Non-pigmented ciliary epithelial cell (primary cell): ENCODE measurements around the gene DLG2.
"Not testable (repeated sequence)": the region's sequence is repeated elsewhere in the genome, so short reads cannot be mapped to it uniquely, and the experiment has no call there.

Source experiments
- DNase-seq: peaks from one replicate; pipeline ENCODE4 v3.0.0-alpha.2; 2010; ENCODE audit warnings: low read depth

Gene DLG2

GRCh38 chr11:85316967-85317366 lies 310.2 kb downstream of the DLG2 start:
- no peak for DNase-seq

- no peak for DNase-seq
These were observed 313.4 kb downstream of the DLG2 start for GRCh38 chr11:85313741-85314140.

DNA sequence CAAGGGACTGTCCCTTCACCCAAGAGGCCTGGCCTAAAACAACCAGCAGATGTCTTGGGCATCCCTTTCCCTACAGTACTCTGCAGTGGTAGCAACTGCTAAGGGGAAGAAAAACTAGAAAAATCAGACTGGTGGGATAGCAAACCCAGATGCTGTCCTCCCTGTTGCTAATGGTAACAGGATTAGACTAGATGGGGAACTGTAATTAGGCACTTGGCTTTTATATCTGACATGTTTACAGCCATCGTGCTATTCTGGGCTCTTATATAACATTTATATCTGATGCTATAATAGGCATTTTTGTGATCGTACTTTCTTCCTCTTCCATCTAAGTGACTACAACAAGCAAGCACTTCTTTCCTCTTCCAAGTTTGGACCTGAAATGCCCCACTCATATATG lies 316.7 kb downstream of the DLG2 start:
- DNase-seq: no peak

GRCh38 chr11:85307366-85307765 lies 319.8 kb downstream of the DLG2 start:
- DNase-seq: no peak

DNA sequence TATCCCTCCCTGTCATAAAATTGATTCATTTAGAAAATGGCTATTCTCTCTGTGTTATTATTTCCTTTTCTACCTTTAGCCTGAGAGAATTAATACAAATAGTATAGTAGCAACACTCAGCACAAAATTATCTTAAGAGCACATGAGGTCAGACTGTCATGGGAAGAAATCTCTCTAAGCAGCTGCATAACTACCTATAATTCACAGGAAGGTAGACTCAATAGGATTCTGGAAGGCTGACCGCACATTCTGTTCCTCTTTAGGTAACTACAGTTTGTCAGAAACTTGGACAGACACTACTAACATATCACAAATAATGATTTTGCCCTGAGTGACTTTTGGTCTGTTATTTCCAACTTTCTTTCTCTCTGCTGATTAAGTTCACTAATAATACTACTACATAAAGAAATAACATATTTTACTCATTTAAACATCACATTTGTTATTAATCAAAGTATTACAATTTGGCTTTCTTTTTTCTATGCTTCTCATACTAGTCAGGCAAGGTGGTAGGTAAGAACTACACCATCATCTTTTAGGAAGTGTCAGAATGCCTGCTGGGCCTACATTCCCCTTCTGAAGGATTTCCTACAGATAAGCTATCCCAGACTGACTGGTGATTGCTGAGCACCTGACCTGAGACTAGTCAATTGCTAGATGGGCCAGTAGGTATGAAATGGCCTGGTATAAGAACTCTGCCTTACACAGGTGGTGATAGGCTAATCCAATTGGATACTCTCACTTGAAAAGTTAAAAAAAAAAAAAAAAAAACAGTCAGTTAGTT lies 325.1 kb downstream of the DLG2 start:
- DNase-seq: no peak

DNA sequence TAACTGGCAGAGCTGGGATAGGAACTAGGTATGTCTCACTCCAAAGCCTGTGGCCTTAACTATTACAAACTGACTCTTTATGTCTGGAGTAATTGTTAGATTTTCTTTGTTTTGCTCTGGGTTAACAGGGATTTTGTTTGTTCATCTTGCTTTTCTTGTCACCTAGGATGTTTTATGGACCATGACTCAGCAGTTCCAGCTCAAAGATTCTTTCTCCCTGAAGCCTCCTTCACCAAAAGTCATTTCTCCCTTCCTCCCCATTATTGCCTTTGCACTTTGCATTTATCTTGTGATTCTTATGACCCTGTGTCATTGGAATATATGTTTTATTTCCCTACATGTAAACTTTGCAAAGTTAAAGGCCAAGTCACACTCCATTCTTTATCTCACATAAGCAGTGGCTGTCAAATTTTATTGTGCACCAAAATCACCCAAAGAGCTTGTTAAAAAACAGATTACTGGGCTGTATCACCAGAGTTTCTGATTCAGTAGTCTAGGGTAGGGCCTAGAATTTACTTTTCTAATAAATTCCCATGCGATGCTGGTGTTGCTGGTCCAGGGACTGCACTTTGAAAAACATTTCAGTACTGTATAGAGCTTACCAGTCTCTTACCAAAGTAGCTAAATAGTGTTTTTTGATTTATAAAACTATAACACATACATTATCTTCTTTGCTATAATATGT lies 327.7 kb downstream of the DLG2 start:
- no peak for DNase-seq

DNA sequence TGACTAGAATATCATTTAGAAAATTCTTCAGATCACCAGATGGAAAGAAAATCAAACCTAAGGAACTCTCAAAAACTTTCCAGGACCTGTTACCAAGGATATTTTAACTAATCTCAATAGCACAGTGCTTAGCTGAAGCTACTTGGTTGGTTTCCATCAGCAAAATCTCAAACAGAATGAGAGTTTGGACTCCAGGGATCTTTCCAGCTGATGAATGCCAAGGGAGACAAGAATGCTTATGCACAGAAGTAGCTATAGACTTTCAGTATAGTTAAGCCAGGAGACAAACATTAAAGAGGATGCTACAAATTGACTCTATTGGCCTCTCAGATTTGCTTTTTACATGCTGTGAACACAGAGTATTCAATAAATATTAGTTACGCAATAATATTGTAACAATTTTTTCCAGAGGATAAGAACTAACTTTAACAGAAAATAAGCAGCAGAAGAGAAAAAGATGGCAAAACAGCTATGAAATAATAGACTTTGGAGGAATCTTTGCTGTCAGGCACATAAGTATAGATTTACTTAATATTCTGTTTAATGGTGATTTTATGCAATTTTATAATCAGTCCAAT lies 331.4 kb downstream of the DLG2 start:
- no peak for DNase-seq

GRCh38 chr11:85281550-85281949 lies 345.6 kb downstream of the DLG2 start:
- DNase-seq: no peak

- no peak for DNase-seq
These were observed 347.9 kb downstream of the DLG2 start for GRCh38 chr11:85279267-85279666.

- DNase-seq: no peak
These were observed 349.5 kb downstream of the DLG2 start for GRCh38 chr11:85277693-85278092.

DNA sequence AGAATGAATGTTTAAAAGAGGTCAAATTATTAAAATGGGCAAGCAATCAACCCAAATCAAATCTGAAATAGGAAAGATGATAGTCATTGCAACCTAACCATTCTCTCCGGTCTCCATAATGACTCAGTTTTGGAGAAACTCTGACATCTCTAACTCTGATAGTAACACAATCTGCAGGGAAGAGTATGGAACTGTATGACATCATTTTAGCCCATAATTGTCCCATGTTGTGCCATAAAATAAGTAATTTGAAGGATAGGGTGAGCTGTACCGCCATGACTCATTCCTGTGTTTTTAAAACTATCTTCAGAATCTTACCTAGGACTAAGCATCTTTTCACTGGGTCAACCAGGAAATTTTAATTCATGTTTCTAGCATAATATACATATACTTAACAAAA lies 350.8 kb downstream of the DLG2 start:
- DNase-seq: no peak

DNA sequence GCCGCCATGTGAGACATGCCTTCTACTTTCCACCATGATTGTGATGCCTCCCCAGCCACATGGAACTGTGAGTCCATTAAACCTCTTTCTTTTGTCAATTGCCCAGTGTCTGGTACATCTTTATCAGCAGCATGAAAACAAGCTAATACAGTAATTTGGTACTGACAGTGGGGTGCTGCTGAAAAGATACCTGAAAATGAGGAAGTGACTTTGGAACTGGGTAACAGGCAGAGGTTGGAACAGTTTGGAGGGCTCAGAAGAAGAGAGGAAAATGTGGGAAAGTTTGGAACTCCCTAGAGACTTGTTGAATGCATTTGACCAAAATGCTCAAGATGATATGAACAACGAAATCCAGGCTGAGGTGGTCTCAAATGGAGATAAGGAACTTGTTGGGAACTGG lies 356.8 kb downstream of the DLG2 start:
- not testable (repeated sequence) for DNase-seq

DNA sequence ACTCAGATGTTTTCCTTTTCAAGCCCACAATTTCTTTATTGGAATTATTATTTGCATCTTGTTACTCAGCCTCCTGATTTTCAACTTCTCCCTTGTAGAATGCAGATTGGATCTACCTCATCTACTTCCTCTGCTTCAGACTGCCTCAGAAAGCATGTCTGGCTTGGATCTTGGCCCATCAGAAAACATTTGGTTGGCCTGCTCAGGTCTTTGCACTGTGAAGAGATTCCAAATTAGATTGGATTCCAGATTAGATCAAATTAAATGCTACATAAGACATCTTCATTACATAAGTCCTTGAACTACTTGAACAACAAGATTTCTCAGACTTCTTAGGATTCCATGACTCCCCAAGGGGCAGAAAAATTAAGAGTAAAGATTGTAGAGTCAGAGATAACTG lies 358.0 kb downstream of the DLG2 start:
- no peak for DNase-seq

DNA sequence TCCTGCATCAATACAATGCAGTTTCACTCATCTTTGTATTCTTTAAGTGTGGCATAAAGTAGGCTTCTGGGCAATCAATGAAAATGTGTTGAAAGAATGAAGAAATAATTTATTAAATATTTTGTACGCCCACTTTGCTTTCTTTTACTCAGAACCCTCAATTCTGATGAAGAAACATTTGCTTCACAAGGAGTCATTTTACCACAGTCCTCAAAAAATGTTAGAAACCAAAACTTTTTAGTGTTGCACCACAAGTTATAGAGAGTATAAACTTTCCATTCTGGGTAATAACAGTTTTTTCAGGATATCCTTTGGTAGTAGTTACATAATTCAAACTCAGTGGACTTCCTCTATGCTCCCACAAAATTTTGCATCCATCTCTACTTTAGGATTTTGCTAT lies 360.5 kb downstream of the DLG2 start:
- DNase-seq: no peak

GRCh38 chr11:85263328-85263727 lies 363.8 kb downstream of the DLG2 start:
- DNase-seq: no peak

- DNase-seq: no peak
These were observed 369.3 kb downstream of the DLG2 start for GRCh38 chr11:85257837-85258236.

GRCh38 chr11:85256433-85256832 lies 370.7 kb downstream of the DLG2 start:
- no peak for DNase-seq

DNA sequence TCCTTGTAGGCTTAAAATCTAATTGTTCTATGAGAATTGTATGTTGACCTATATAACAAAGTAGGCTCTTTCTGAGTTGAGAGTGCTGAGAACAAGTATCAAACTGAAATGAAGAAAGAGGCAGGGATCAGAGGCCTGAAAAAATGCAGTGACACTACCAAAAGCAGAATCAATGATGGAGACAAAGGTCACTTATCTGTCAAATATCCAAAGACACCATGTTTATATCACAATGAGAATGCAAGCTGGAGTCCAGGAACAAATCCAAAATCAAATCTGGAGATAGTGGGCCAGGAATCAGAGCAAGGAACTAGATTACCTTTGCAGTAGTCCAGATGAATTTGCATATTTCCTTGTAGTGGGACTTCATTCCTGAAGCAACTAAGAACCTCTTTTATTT lies 377.7 kb downstream of the DLG2 start:
- DNase-seq: no peak

DNA sequence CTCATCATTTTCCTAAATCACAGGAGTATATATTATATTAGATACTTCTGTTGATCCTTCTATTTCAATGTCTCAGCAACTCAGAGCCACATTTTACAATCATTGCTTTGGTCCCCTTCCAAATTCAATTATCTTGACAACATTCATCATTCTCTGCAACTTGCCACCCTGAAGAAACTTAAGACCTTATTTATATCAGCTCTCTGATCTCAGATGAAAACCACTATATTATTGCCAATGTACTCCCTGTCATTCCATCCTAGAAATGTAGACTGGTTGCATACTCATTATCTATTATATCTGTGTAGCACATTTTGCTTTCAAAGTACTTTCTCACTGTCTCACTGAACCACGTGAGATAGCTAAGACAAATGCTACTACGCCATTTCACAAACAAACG lies 379.3 kb downstream of the DLG2 start:
- no peak for DNase-seq

GRCh38 chr11:85238906-85239305 lies 388.2 kb downstream of the DLG2 start:
- no peak for DNase-seq

DNA sequence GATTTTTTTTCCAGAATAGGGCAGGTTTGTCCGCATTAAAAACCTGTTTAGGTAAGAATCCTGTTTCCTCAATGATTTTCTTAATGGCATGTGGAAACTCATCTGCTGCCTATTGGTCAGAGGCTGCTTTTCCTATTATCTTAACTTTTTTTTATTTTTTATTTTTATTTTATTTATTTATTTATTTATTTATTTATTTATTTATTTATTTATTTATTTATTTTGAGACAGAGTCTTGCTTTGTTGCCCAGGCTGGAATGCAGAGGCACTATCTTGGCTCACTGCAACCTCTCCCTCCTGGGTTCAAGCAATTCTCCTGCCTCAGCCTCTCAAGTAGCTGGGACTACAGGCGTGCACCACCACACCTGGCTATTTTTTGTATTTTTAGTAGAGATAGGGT lies 389.1 kb downstream of the DLG2 start:
- DNase-seq: not testable (repeated sequence)

GRCh38 chr11:85236211-85236610 lies 390.9 kb downstream of the DLG2 start:
- DNase-seq: no peak

DNA sequence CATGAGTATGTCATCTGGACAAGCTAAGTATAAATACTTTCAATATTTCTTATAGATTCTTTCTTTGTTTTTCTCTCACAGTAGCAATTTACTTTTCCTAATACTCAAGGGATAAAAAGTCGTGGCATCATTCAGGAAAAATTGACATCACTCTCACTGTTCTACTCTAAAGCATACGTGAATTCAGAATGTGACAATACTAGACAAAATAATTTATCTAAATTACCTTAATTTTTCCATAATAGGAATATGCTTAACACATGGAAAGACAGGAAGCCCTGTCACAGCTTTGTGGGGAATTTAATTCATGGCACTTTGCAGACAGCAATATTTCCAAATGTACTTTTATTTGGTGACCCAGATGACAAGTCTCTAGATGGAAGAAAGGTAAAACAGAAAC lies 394.6 kb downstream of the DLG2 start:
- no peak for DNase-seq
